Activated CD4-positive, CD25-positive, alpha-beta regulatory T cell treated with anti-CD3 and anti-CD28 coated beads, Interleukin-2, amount 50 U/mL, for 24 hours (primary cell): Measurements from ENCODE around the gene MACO1.
"Not testable (repeated sequence)": the region's sequence is repeated elsewhere in the genome, so short reads cannot be mapped to it uniquely, and the experiment has no call there.

Experiments used
- ATAC-seq, 2 donors: fragments of 150-1000 bp; cut with Tn5 transposase; one replicate each; pipeline ENCODE4 v1.10.0; 2021; ENCODE audit warnings: mild to moderate bottlenecking in 1 of 2, moderate library complexity in 1 of 2

Gene MACO1

GRCh38 chr1:25492323-25492722, 61.6 kb downstream of the MACO1 start:
- no peak for ATAC-seq

DNA sequence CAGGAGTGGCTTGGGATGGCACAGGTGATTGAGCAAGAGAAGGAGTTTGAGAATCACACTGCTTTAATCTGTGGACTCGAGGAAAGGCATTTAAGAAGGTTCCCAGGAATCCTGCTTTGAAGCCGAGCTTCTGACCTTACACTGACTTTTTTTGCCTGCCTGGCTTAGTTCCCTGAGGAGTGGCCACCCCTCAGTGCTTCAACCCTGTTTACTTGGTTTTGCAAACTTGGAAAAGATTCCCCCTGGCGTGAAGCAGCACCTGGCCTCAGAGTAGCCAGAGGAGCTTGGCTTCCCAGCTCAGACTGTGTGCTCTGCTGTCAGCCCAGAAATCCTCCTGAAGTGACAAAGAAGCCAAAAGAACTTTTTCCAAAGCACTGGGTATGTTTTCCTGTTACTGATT, 64.3 kb downstream of the MACO1 start:
- no peak for ATAC-seq

- ATAC-seq: no peak
Observed at GRCh38 chr1:25500694-25501093, 70.0 kb downstream of the MACO1 start.

DNA sequence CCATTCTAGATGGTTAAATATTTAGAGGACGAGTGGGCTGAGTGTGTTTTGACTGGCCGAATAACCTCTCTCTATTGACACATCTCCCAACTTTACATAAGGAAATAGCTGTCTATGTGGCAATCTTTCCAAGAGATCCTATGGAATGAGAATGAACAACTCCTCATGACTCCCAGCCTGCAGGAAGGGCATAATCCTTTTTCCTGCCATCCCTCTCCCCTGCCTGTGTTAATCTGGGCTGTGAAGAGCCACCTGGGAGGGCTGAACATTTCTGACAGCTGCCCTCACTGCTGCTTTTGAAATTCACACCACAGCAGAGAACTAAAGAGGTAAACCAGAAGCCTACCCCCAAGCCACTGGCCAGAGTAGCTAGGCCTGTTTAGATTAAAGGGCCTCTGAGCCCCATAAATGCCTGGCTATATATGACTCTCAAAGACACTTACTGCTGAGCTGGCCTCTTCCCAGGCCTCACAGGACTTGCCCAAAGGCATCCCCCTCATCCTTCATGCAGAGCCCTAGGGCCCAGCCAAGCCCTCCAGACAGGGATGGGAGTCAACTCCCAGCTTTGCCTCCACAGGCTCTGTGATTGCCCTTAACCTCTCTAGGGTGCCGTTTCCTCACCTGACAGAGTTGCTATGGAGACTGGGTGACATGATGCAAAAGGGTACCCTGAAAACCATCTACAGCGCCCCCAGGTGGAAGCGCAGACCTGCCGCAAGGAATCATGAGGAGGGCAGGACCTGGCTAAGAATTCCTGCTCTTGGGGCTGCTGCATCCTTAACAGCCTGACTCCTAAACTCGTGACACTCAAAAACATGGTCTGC, 70.8 kb downstream of the MACO1 start:
- ATAC-seq: no peak

GRCh38 chr1:25502957-25503356, 72.3 kb downstream of the MACO1 start:
- ATAC-seq: no peak

DNA sequence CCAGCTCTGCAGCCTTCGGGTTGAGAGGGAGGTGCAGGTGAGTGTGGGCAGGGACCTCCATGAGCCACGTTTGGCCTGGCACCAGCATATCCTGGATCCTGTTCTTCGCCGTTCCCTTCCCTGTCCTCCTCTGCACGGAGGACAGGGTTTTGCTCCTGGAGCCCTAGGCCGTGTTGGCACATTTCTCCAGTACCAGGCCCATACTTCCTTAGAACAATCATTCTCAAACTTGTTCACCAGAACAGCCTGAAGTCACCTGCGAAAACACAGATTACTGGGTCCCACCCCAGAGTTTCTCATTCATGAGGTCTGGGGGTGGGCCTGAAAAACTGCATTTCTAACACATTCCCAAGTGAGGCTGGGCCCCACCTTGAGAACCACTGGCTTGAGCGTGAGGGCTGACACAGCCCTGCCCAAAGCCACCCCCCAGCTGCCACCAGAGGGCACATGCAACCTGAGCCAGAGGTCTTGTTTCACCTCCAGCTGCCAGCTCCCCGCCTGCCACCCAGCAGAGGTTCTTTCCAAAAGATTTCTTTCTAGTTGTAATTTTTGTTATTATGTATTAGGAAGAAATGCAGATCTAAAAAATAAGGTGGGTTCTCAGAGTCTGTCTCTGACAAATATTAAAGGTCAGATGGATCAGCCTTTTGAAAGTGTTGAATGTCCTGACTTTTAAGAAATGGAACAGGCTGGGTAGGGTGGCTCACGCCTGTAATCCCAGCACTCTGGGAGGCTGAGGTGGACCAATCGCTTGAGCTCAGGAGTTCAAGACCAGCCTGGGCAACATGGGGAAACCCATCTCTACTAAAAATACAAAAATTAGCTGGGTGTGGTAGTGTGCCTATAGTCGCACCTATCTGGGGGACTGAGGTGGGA, 73.1 kb downstream of the MACO1 start:
- peak; percentile 80 to 84 for ATAC-seq

DNA sequence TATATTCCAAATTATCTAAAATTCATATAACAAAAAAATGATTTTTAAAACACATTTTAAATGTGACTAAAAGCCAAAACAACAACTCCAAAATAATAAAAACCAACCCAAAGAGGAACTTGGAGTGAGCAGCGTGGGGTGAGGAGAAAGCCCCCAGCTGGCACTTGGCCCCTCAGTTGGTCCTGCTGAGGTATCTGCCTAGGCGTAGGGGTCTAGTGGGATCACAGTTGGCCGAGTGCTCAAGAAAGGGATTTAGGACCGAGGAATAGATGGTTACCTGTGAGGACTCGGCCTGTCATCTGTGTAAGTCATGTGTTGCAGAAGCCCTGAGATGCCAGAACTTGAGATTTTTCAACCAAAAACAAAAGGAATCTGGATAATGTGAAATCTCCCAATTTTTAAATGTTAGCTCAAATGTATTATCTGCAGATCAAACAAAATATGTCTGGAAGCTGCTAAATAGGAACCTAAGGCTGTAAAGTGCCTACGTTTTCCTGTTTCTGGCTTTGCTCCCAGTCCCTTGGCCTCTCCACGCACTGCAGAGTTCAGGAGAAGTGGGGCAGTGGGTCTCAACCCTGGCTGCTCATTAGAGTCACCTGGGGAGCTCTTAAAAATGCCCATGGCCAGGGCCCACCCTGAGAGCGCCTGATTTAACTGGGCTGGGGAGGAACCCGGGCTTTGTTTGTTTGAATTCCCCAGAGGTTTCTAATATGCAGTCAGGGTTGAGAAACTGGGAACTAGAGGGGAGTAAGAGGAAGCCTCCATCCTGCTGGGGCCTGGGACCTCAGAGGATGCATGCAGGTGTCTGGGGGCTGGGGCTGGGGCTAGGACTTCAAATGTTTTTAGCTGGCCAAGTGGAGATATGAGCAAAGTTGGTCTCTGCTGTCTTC, 74.3 kb downstream of the MACO1 start:
- ATAC-seq: no peak

DNA sequence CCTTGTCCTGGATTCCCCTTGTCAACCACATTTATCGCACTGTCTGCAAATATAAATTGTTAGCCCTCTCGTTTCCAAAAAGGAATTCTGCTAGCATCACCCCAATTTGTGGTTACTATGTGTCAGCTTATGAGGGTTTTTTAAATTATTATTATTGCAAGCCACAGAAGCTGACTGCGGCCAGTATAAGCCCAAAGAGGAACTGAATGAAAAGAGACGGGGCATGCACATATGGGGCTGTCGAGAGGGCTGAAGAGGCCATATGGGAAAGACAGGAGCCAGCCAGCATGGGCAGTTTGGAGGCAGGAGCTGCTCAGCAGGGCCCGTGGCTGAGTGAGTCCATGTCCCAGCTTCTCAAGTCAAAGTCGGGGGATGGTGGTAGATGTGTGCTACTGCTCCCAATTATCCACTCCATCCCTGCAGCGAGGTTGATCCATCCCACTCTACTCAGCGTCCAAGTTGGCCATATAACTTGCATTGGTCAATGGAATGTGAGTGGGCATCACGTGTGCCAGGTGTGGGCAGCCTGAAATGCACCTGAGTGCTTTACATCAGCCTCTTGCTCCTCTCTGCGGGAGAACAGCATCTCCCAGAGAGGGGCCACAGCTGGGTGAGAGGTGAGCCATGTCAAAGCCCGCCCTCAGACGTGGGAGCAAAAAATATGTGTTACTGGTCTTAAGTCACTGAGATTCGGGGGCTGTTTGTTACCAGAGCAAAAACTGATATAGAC, 75.1 kb downstream of the MACO1 start:
- no peak for ATAC-seq

GRCh38 chr1:25506566-25507463, 76.1 kb downstream of the MACO1 start:
- not testable (repeated sequence) for ATAC-seq

DNA sequence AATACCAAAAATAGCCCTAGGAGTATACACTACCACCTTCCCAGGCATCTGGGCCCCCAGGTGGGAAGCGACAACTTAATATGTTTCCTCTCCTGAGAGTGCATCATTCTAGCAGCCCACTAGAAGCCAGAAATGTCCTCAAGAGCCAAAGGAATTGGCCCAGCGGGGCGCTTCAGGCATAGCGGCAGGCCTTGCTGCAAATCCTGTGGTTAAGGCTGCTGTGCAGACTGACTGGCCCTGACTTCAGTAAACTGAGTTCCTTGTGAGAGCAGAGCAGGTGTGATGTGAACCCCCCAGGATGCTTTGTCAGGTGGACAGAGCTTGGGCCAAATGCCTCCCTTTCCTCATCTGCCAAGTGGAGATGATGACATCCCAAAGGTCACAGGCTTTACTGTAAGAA, 83.0 kb downstream of the MACO1 start:
- no peak for ATAC-seq

DNA sequence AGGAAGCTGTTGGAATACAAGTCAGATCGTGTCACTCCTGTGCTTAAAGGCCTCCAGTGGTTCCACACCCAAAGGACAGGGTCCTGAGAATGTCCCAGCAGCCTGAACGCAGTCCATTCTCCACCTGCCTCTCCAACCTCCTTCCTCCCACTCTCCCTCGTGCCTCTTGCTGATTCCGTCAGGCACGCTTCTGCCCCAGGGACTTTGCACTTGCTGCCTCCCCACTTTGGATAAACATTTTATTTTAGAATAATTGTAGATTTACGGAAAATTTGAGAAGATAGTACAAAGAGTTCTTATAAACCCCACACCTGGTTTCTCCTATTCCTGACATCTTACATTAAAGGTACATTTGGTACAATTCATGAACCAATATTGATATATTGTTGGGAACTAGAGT, 84.3 kb downstream of the MACO1 start:
- ATAC-seq: no peak

DNA sequence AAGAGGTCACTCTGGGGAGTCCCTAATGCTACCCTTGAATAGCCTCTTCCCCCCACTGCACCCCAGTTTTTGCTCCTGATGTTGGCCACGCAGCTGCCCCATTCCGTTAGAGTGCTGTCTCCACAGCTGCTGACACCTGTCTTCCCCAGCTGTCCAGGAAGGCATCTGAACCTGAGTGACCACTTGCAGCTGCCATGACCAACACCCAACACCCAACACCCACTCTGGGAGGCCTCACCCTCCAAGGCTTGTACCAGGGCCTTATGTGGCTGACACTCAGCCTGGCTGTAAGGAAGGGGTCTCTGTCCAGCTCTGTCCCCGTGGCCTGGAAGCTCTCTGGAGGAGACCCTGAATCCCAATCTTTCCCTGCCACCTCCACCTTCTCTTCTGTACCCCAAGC, 86.0 kb downstream of the MACO1 start:
- ATAC-seq: no peak

- no peak for ATAC-seq
Observed at GRCh38 chr1:25517476-25518394, 87.0 kb downstream of the MACO1 start.

- no peak for ATAC-seq
Observed at GRCh38 chr1:25519624-25520023, 88.9 kb downstream of the MACO1 start.

GRCh38 chr1:25520446-25521061, 89.9 kb downstream of the MACO1 start:
- no peak for ATAC-seq

DNA sequence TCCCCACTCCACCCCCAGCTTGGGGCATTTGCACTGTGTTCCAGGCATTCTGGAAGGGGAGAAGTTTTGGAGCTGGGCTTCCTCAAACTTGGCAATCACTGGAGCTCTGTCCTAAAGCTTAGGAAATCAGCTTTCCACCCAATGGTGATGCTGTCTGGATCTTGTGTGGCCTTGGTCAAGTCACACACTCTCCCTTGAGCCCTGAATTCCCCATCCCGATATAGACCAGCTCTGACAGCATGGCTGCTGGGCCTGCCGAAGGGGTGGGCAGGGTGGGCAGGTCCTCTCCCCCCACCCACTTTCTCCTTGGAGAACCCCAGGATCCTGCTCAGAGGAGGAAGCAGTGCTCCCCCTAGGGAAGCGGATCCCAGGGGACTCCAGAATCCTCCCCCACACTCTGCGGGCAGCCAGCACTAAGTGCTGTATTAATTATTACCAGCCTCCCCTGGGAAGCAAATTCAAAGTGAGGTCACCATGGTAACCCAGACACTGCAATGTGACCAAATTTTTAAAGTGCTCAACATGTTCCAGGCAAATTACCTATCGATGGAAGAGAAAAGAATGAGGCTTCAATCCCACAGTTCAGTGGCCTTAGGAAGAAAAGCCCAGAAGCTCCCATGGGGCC, 91.4 kb downstream of the MACO1 start:
- no peak for ATAC-seq

DNA sequence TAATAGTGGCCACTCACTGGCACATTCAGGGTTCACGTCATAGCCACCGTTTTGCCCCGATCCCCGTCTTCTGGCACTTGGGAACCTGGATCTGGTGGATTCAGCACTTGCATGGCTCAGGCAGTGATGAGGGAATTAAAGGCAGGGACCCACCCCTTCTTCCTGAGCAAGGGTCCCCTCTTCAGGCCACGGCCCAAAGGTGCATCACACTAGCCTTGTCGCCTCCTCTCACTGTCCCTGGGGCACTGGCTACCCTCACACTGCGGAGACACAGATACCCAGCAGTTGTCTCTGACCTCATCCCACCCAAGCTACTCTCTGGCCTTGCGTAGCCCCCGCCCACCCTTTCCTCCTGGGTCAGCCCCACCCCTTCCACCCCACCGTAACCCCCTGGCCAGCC, 92.8 kb downstream of the MACO1 start:
- no peak for ATAC-seq

DNA sequence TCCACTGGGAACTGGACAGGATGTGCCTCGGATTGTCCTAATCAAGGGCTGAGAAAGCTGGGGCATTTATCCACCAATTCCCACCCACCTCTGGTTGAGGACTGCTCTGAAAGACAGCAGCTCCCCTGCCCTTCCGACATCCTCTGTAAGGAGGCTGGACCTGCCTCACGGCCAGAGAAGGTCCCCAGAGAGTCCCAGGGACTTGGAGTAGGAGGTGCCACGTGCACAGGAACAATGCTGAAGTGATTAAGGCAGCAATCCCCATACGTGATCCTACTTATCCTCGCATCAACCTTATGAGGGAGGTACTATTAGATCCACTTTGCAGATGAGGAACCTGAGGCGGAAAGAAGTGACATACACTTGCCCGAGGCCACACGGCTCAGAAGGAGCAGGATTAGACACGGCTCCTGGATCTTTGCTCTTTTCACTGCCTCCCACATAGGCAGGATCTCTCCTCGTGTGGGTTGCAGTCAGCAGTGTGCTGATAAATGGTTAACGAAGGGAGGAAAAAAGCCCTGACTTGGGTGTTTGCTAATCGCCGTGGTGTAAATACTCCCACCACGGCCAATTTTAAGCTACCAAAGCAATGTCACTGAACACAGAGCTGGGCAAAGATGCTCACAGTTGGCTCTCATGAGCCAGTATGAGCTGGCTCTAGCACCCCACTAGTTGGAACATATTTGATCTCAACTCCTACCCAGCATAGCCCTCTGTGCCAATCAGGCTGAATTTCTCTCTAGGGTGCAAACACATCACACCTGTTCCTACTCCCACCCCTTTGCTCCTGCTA, 94.1 kb downstream of the MACO1 start:
- no peak for ATAC-seq
